HEK293 (cell line): Measurements from ENCODE around the gene ACTA2.

Experiments used
- CTCF ChIA-PET: fragments of 350-600 bp; formaldehyde crosslinking; extraction: SDS; loops from one replicate; lab custom pipeline; 2021; ENCODE audit warnings: antibody characterized with exemption; lab: Yijun Ruan, JAX
- POLR2A ChIA-PET: fragments of 300-600 bp; formaldehyde crosslinking; extraction: SDS; loops from one replicate; lab custom pipeline; 2020; ENCODE audit warnings: antibody characterized with exemption, inconsistent platforms; lab: Yijun Ruan, JAX
- H3K27ac ChIP-seq: fragments of 200-500 bp; sonication (Bioruptor generic); 2 replicates; pipeline ENCODE4 v1.5.1; 2014; ENCODE audit warnings: low read depth, low read length, control low read depth, inconsistent platforms; ENCODE audit errors: extremely low read depth
- H3K36me3 ChIP-seq, 2 experiments: fragments of 200-500 bp in 1 of 2; sonication (Bioruptor generic) in 1 of 2; 1 replicate in 1 of 2; 2 replicates in 1 of 2; pipeline ENCODE4 v1.5.1; 2014 to 2017; ENCODE audit warnings: inconsistent platforms in 2 of 2, low read length in 2 of 2; ENCODE audit not compliant: control insufficient read depth in 2 of 2, insufficient read depth in 1 of 2
- H3K4me1 ChIP-seq: fragments of 200-500 bp; sonication (Bioruptor generic); 2 replicates; pipeline ENCODE4 v1.5.1; 2014; ENCODE audit warnings: mild to moderate bottlenecking, low read length, inconsistent platforms; ENCODE audit not compliant: control insufficient read depth, insufficient read depth
- H3K4me3 ChIP-seq: 2 replicates; pipeline ENCODE4 v1.5.1; 2011; ENCODE audit warnings: low read depth, mild to moderate bottlenecking, control low read depth, low read length, moderate library complexity
- H3K9me3 ChIP-seq: fragments of 200-500 bp; sonication (Bioruptor generic); 2 replicates; pipeline ENCODE4 v1.5.1; 2014; ENCODE audit warnings: low read depth, low read length, inconsistent platforms; ENCODE audit not compliant: control insufficient read depth, insufficient read depth
- BCL6B ChIP-seq: fragments of 450-650 bp; formaldehyde crosslinking; IDR thresholded peaks from 2 replicates; pipeline ENCODE4 v1.5.1; 2017; ENCODE audit warnings: missing biosample characterization, missing genetic modification characterization
- EGR2 ChIP-seq: fragments of 450-650 bp; formaldehyde crosslinking; IDR thresholded peaks from 2 replicates; pipeline ENCODE4 v1.5.1; 2016; ENCODE audit warnings: low read depth, missing biosample characterization, missing genetic modification characterization
- GLIS2 ChIP-seq: fragments of 450-650 bp; formaldehyde crosslinking; IDR thresholded peaks from 2 replicates; pipeline ENCODE4 v1.5.1; 2016; ENCODE audit warnings: missing biosample characterization, missing genetic modification characterization
- KLF8 ChIP-seq: fragments of 450-650 bp; formaldehyde crosslinking; IDR thresholded peaks from 2 replicates; pipeline ENCODE4 v1.5.1; 2016; ENCODE audit warnings: missing biosample characterization, missing genetic modification characterization
- MZF1 ChIP-seq: fragments of 450-650 bp; formaldehyde crosslinking; IDR thresholded peaks from 2 replicates; pipeline ENCODE4 v1.5.1; 2017; ENCODE audit warnings: missing biosample characterization, missing genetic modification characterization, borderline replicate concordance
- PBX3 ChIP-seq: sonication (generic); formaldehyde crosslinking; IDR thresholded peaks from 2 replicates; pipeline ENCODE4 v1.8.1; 2022; ENCODE audit warnings: mild to moderate bottlenecking, moderate library complexity, missing genetic modification reagents
- PRDM1 ChIP-seq: fragments of 450-650 bp; formaldehyde crosslinking; IDR thresholded peaks from 2 replicates; pipeline ENCODE4; 2016; ENCODE audit warnings: missing biosample characterization, missing genetic modification characterization
- PRDM6 ChIP-seq: fragments of 450-650 bp; formaldehyde crosslinking; IDR thresholded peaks from 2 replicates; pipeline ENCODE4 v1.5.1; 2017; ENCODE audit warnings: missing biosample characterization, missing genetic modification characterization
- SALL2 ChIP-seq: fragments of 450-650 bp; formaldehyde crosslinking; IDR thresholded peaks from 2 replicates; pipeline ENCODE4 v1.5.0; 2017; ENCODE audit warnings: missing biosample characterization, mild to moderate bottlenecking, missing genetic modification characterization, borderline replicate concordance
- SCRT1 ChIP-seq: fragments of 450-650 bp; formaldehyde crosslinking; IDR thresholded peaks from 2 replicates; pipeline ENCODE4 v1.5.1; 2016; ENCODE audit warnings: missing biosample characterization, missing genetic modification characterization, borderline replicate concordance
- SP7 ChIP-seq: fragments of 450-650 bp; formaldehyde crosslinking; IDR thresholded peaks from 2 replicates; pipeline ENCODE4 v1.5.1; 2016; ENCODE audit warnings: missing biosample characterization, missing genetic modification characterization
- TRIM28 ChIP-seq: IDR thresholded peaks from 2 replicates; pipeline ENCODE4 v1.6.1; 2011; ENCODE audit warnings: low read length, control low read depth, borderline replicate concordance
- YY1 ChIP-seq: fragments of 450-650 bp; formaldehyde crosslinking; IDR thresholded peaks from 2 replicates; pipeline ENCODE4 v1.5.1; 2018; ENCODE audit warnings: missing biosample characterization, missing genetic modification characterization
- ZBTB10 ChIP-seq: fragments of 450-650 bp; formaldehyde crosslinking; IDR thresholded peaks from 2 replicates; pipeline ENCODE4 v1.5.1; 2016; ENCODE audit warnings: missing biosample characterization, missing genetic modification characterization
- ZBTB17 ChIP-seq: fragments of 450-650 bp; formaldehyde crosslinking; IDR thresholded peaks from 2 replicates; pipeline ENCODE4 v1.5.1; 2016; ENCODE audit warnings: missing biosample characterization, missing genetic modification characterization
- ZBTB20 ChIP-seq: fragments of 450-650 bp; formaldehyde crosslinking; IDR thresholded peaks from 2 replicates; pipeline ENCODE4 v1.5.1; 2016; ENCODE audit warnings: missing biosample characterization, missing genetic modification characterization
- ZFHX2 ChIP-seq: fragments of 450-650 bp; formaldehyde crosslinking; conservative IDR thresholded peaks from 2 replicates; pipeline ENCODE4 v1.5.1; 2016; ENCODE audit warnings: missing biosample characterization, missing genetic modification characterization
- ZFP69B ChIP-seq: fragments of 450-650 bp; formaldehyde crosslinking; IDR thresholded peaks from 2 replicates; pipeline ENCODE4 v1.5.1; 2016; ENCODE audit warnings: missing biosample characterization, missing genetic modification characterization
- ZNF121 ChIP-seq: fragments of 450-650 bp; formaldehyde crosslinking; IDR thresholded peaks from 2 replicates; pipeline ENCODE4 v1.5.1; 2016; ENCODE audit warnings: missing biosample characterization, missing genetic modification characterization
- ZNF335 ChIP-seq: fragments of 450-650 bp; formaldehyde crosslinking; conservative IDR thresholded peaks from 2 replicates; pipeline ENCODE4 v1.5.1; 2016; ENCODE audit warnings: missing biosample characterization, missing genetic modification characterization
- ZNF350 ChIP-seq: fragments of 450-650 bp; formaldehyde crosslinking; IDR thresholded peaks from 2 replicates; pipeline ENCODE4 v1.5.0; 2017; ENCODE audit warnings: missing biosample characterization, mild to moderate bottlenecking, missing genetic modification characterization
- ZNF580 ChIP-seq: fragments of 450-650 bp; formaldehyde crosslinking; IDR thresholded peaks from 2 replicates; pipeline ENCODE4 v1.5.1; 2016; ENCODE audit warnings: missing biosample characterization, missing genetic modification characterization
- ZNF623 ChIP-seq: fragments of 450-650 bp; formaldehyde crosslinking; IDR thresholded peaks from 2 replicates; pipeline ENCODE4 v1.5.1; 2016; ENCODE audit warnings: missing biosample characterization, missing genetic modification characterization
- ZNF626 ChIP-seq: fragments of 450-650 bp; sonication (Bioruptor Pico); formaldehyde crosslinking; IDR thresholded peaks from 2 replicates; pipeline ENCODE4 v1.5.1; 2018; ENCODE audit warnings: missing biosample characterization, missing genetic modification characterization, inconsistent platforms
- ZNF664 ChIP-seq: fragments of 450-650 bp; formaldehyde crosslinking; IDR thresholded peaks from 2 replicates; pipeline ENCODE4 v1.5.1; 2016; ENCODE audit warnings: missing biosample characterization, missing genetic modification characterization
- ZNF692 ChIP-seq: fragments of 450-650 bp; formaldehyde crosslinking; IDR thresholded peaks from 2 replicates; pipeline ENCODE4 v1.5.1; 2016; ENCODE audit warnings: missing biosample characterization, missing genetic modification characterization
- ZNF768 ChIP-seq: fragments of 450-650 bp; formaldehyde crosslinking; IDR thresholded peaks from 2 replicates; pipeline ENCODE4 v1.5.1; 2018; ENCODE audit warnings: missing biosample characterization, mild to moderate bottlenecking, missing genetic modification characterization
- ZNF843 ChIP-seq: fragments of 450-650 bp; formaldehyde crosslinking; IDR thresholded peaks from 2 replicates; pipeline ENCODE4 v1.5.1; 2016; ENCODE audit warnings: missing biosample characterization, missing genetic modification characterization
- ZSCAN30 ChIP-seq: fragments of 450-650 bp; IDR thresholded peaks from 2 replicates; pipeline ENCODE4 v1.5.1; 2018; ENCODE audit warnings: missing biosample characterization, mild to moderate bottlenecking, missing genetic modification characterization, moderate library complexity

The ACTA2 gene

GRCh38 chr10:88992921-88993524, 40.5 kb upstream of the ACTA2 start (continued):
- no peak; the same call in 1 of the 2 replicates for TF ChIP-seq ZBTB20
- no peak for TF ChIP-seq SALL2 (tag by site-specific recombination)
- peak; percentile 42; the same call in 1 of the 2 replicates for TF ChIP-seq ZNF335
- no peak for TF ChIP-seq ZNF350 (tag by site-specific recombination)
- TF ChIP-seq PRDM6: peak; percentile 48; the same call in 1 of the 2 replicates
- no peak for TF ChIP-seq BCL6B (tag by site-specific recombination)
- TF ChIP-seq EGR2 (tag by site-specific recombination): no peak
- TF ChIP-seq SCRT1 (tag by site-specific recombination): peak; percentile 88
- peak; percentile 77 for TF ChIP-seq PRDM1 (tag by site-specific recombination)
- no peak for TF ChIP-seq ZBTB10 (tag by site-specific recombination)
- no peak for TF ChIP-seq KLF8 (tag by site-specific recombination)
- TF ChIP-seq GLIS2 (tag by site-specific recombination): no peak
- TF ChIP-seq ZFHX2 (tag by site-specific recombination): no peak

- H3K27ac ChIP-seq: peak overlapping the region; percentile 97
- CTCF ChIA-PET: interaction anchor here (0.7 to 7.4 kb wide), 8 partner anchors 12 to 224 kb away, joined by 3 to 137 read pairs (median 5); no protein-coding TSS in a partner anchor
- H3K4me1 ChIP-seq: peaks cover 19% of the 10 kb centered on the region
- TF ChIP-seq SP7 (tag by site-specific recombination) (no peak; the same call in 1 of the 2 replicates), ZNF626 (tag by site-specific recombination) (0 out of 2 replicates have a peak, but pooled peaks have one; percentile 3), ZNF843 (tag by site-specific recombination) (0 out of 2 replicates have a peak, but pooled peaks have one; percentile 36), ZNF768 (tag by site-specific recombination) (peak; percentile 100), ZBTB17 (tag by site-specific recombination) (peak; percentile 61; the same call in 1 of the 2 replicates), ZNF623 (no peak), ZNF580 (tag by site-specific recombination) (peak; percentile 93), MZF1 (tag by site-specific recombination) (peak; percentile 93), TRIM28 (peak; percentile 41; the same call in 1 of the 2 replicates), ZNF692 (0 out of 2 replicates have a peak, but pooled peaks have one; percentile 23), ZNF121 (tag by site-specific recombination) (no peak), YY1 (tag by site-specific recombination) (peak; percentile 47; the same call in 1 of the 2 replicates), PBX3 (CRISPR knock-in tag) (no peak), ZFP69B (no peak), ZSCAN30 (peak; percentile 83), ZNF664 (tag by site-specific recombination) (peak; percentile 59)
Measured at GRCh38 chr10:88991899-88992320, 39.3 kb upstream of the ACTA2 start.

More at GRCh38 chr10:88991899-88992320, 39.3 kb upstream of the ACTA2 start:
- Histone ChIP-seq H3K4me3 (peak overlapping the region; percentile 86), H3K36me3 (no peaks in the 10 kb centered on the region), H3K9me3 (no peaks in the 10 kb centered on the region)
- POLR2A ChIA-PET: interaction anchor here (0.7 to 1.5 kb wide), 3 partner anchors 9 to 400 kb away, joined by 3 to 5 read pairs (median 5); partner anchors contain the start of genes IFIT1 and STAMBPL1
